Endothelial cell of umbilical vein (primary cell): ENCODE data around the gene ANXA5. TPM values are rescaled to one million over a fixed set of nuclear protein-coding genes. Genes with fewer than 3 reads are reported as not detected.

Experiments used
- BruUV-seq: library from RNA; stranded (reverse); fragments of 400-500 nt; replicated peaks from 2 replicates; lab custom pipeline; 2021; lab: Mats Ljungman, UMichigan
- CTCF ChIA-PET: fragments of 300-600, 350-600 bp; sonication (Branson Sonifier 250); formaldehyde crosslinking; loops from one replicate; lab custom pipeline; 2021; ENCODE audit warnings: antibody characterized with exemption, inconsistent platforms; lab: Charles Lee
- POLR2A ChIA-PET: fragments of 300-600, 350-600 bp; sonication (Branson Sonifier 250); formaldehyde crosslinking; loops from one replicate; lab custom pipeline; 2021; ENCODE audit warnings: antibody characterized with exemption, inconsistent platforms; lab: Charles Lee
- DNase-seq: peaks from one replicate; pipeline ENCODE4 v3.0.0-alpha.2; 2011; ENCODE audit warnings: low read depth, low spot score
- FAIRE-seq: peaks from 2 replicates; lab custom pipeline; 2011; peaks lifted over from hg19 to GRCh38; lab: Jason Lieb, UNC
- H2AFZ ChIP-seq: 2 replicates; pipeline ENCODE4 v1.6.0; 2012; ENCODE audit warnings: low read depth, low read length, control low read depth, inconsistent platforms
- H3K27ac ChIP-seq: 2 replicates; pipeline ENCODE4 v1.5.1; 2011; ENCODE audit warnings: low read depth, mild to moderate bottlenecking, control low read depth, low read length, moderate library complexity; ENCODE audit not compliant: insufficient read depth
- H3K27me3 ChIP-seq, 2 experiments: 2 replicates each; pipeline versions ENCODE4 v1.6.0 to v1.6.1; 2011; ENCODE audit warnings: low read length in 2 of 2, mixed read lengths in 1 of 2; ENCODE audit not compliant: control insufficient read depth in 2 of 2, insufficient read depth in 2 of 2
- H3K36me3 ChIP-seq, 2 experiments: 2 replicates in 1 of 2; 3 replicates in 1 of 2; pipeline ENCODE4 v1.5.1; 2011; ENCODE audit warnings: low read length in 2 of 2, mild to moderate bottlenecking in 1 of 2, moderate library complexity in 1 of 2; ENCODE audit not compliant: control insufficient read depth in 2 of 2, insufficient read depth in 2 of 2; ENCODE audit errors: extremely low read depth in 1 of 2
- H3K4me1 ChIP-seq: 3 replicates; pipeline ENCODE4 v1.5.1; 2011; ENCODE audit warnings: mild to moderate bottlenecking, low read length; ENCODE audit not compliant: control insufficient read depth, insufficient read depth; ENCODE audit errors: extremely low read depth
- H3K4me2 ChIP-seq: 2 replicates; pipeline ENCODE4 v1.6.1; 2011; ENCODE audit warnings: low read length, control low read depth, mixed read lengths; ENCODE audit not compliant: insufficient read depth
- H3K4me3 ChIP-seq, 3 experiments: fragments of 200-600 bp in 1 of 3; sonication (generic), shearing (Covaris generic) in 1 of 3; replicated peaks in 1 of 3; 2 replicates each; pipeline ENCODE4 v1.5.1; 2011 to 2016; ENCODE audit warnings: control low read depth in 3 of 3, low read length in 3 of 3, mild to moderate bottlenecking in 2 of 3, inconsistent platforms in 1 of 3, low read depth in 1 of 3, moderate library complexity in 1 of 3; ENCODE audit not compliant: insufficient read depth in 1 of 3
- H3K79me2 ChIP-seq: 2 replicates; pipeline ENCODE4 v1.6.0; 2012; ENCODE audit warnings: low read length, inconsistent platforms; ENCODE audit not compliant: control insufficient read depth, insufficient read depth
- H3K9ac ChIP-seq: replicated peaks from 2 replicates; pipeline ENCODE3; 2011; ENCODE audit warnings: low read length, control low read depth; ENCODE audit not compliant: insufficient read depth; ENCODE audit errors: extremely low read depth
- H3K9me1 ChIP-seq: replicated peaks from 3 replicates; pipeline ENCODE4 v1.6.0; 2011; ENCODE audit warnings: mild to moderate bottlenecking, low read length; ENCODE audit not compliant: control insufficient read depth, insufficient read depth; ENCODE audit errors: extremely low read depth
- H3K9me3 ChIP-seq: replicated peaks from 2 replicates; pipeline ENCODE4 v1.5.1; 2012; ENCODE audit warnings: low read length, inconsistent platforms; ENCODE audit not compliant: control insufficient read depth, insufficient read depth
- H4K20me1 ChIP-seq: replicated peaks from 2 replicates; pipeline ENCODE3; 2011; ENCODE audit warnings: mild to moderate bottlenecking, low read length; ENCODE audit not compliant: control insufficient read depth, insufficient read depth; ENCODE audit errors: extremely low read depth
- CTCF ChIP-seq, 2 donors: IDR thresholded peaks; 1 replicate in 1 of 2; 2 replicates in 1 of 2; pipeline ENCODE4 v1.5.1; 2011; ENCODE audit warnings: low read length in 2 of 2, mild to moderate bottlenecking in 2 of 2, moderate library complexity in 2 of 2, control low read depth in 1 of 2, inconsistent platforms in 1 of 2, low read depth in 1 of 2; ENCODE audit not compliant: insufficient read depth in 1 of 2; ENCODE audit errors: extremely low read depth in 1 of 2
- EZH2 ChIP-seq: IDR thresholded peaks from 2 replicates; pipeline ENCODE4 v1.6.1; 2012; ENCODE audit warnings: borderline replicate concordance, low read depth, mild to moderate bottlenecking, moderate library complexity, low read length, inconsistent platforms; ENCODE audit not compliant: severe bottlenecking
- FOS ChIP-seq: IDR thresholded peaks from 2 replicates; pipeline ENCODE4 v1.6.1; 2011; ENCODE audit warnings: mild to moderate bottlenecking, low read length, moderate library complexity, borderline replicate concordance; ENCODE audit not compliant: insufficient read depth
- GATA2 ChIP-seq: IDR thresholded peaks from 2 replicates; pipeline ENCODE4 v1.7.0; 2011; ENCODE audit warnings: low read depth, mild to moderate bottlenecking, moderate library complexity, mixed read lengths, low read length; ENCODE audit not compliant: insufficient read length, insufficient read depth
- JUN ChIP-seq: IDR thresholded peaks from 2 replicates; pipeline ENCODE4 v1.6.1; 2011; ENCODE audit warnings: borderline replicate concordance, low read depth; ENCODE audit not compliant: insufficient read length, insufficient read depth
- MAX ChIP-seq: IDR thresholded peaks from 2 replicates; pipeline ENCODE4 v1.6.1; 2011; ENCODE audit not compliant: insufficient read depth, insufficient read length
- MYC ChIP-seq: IDR thresholded peaks from one replicate; pipeline ENCODE4 v1.6.1; 2011; ENCODE audit warnings: mild to moderate bottlenecking, low read depth, low read length
- POLR2A ChIP-seq: IDR thresholded peaks from 2 replicates; pipeline ENCODE4 v1.6.1; 2012; ENCODE audit warnings: low read depth, mild to moderate bottlenecking, control low read depth, low read length
- POLR2AphosphoS5 ChIP-seq: IDR thresholded peaks from 2 replicates; pipeline ENCODE4 v1.6.1; 2012; ENCODE audit warnings: low read depth, mild to moderate bottlenecking, control low read depth, low read length, moderate library complexity; ENCODE audit not compliant: insufficient read depth
- dilution Hi-C: fragments of 300-500 bp; cut with MboI; formaldehyde crosslinking; loops from one replicate; pipeline ENCODE4 v1.15.0; 2019; ENCODE audit warnings: low sequenced_read_pairs; ENCODE audit not compliant: extremely low pct_ligation_motif_present
- intact Hi-C: fragments of 100-400 bp; cut with micrococcal nuclease; formaldehyde crosslinking; loops from one replicate; pipeline ENCODE4 v1.10.0; 2022
- polyA plus RNA-seq, 4 experiments: library from polyadenylated mRNA; depleted of rRNA in 3 of 4; stranded (reverse) in 3 of 4; unstranded in 1 of 4; fragments of >200 nt; gene quantifications; 2 replicates each; pipeline versions ENCODE4 v1.2.1 to v1.2.3, GENCODE V29; 2011 to 2012; ENCODE audit warnings: missing spikeins in 1 of 4
- total RNA-seq: library from RNA; stranded (reverse); gene quantifications from 2 replicates; pipeline ENCODE4 v1.2.3, GENCODE V29; 2021

Gene ANXA5
- total and polyA plus RNA-seq, 2 donors (not counting 3 experiments of a cell fraction or from before 2014, with no cell fraction given) = 450 to 528 TPM

GRCh38 chr4:121653986-121654385 lies 42.8 kb downstream of the ANXA5 start:
- intact Hi-C loops = no loop called here
- dilution Hi-C loops = no loop called here
- Histone ChIP-seq H3K36me3 (no peaks in the 10 kb centered on the region), H3K79me2 (no peaks in the 10 kb centered on the region), H3K4me3 (no peak overlapping the region), H4K20me1 (no peaks in the 10 kb centered on the region), H3K9ac (no peak overlapping the region), H3K27me3 (no peaks in the 10 kb centered on the region), H3K4me2 (no peak overlapping the region), H3K9me3 (no peaks in the 10 kb centered on the region), H3K27ac (no peak overlapping the region), H3K9me1 (no peaks in the 10 kb centered on the region), H2AFZ (no peak overlapping the region), H3K4me1 (no peaks in the 10 kb centered on the region)
- TF ChIP-seq EZH2 (no peak), GATA2 (no peak), FOS (no peak), POLR2A (no peak), CTCF (IDR thresholded peaks at IDR 0.05; ENCODE audit: extremely low read depth in 1 of 2, insufficient read depth in 1 of 2, low read depth in 1 of 2, low read length in 2 of 2) (no peak), MAX (no peak), POLR2AphosphoS5 (no peak), MYC (no peak), JUN (no peak)
- no peak for DNase-seq
- BruUV-seq = no TSS peak
- POLR2A ChIA-PET = no interaction called here
- CTCF ChIA-PET = interaction anchor here (1.2 to 7.7 kb wide), 5 partner anchors 11 to 284 kb away, joined by 3 to 65 read pairs (median 7); no protein-coding TSS in a partner anchor
- FAIRE-seq = no peak
